Esophagus (tissue), 2 donors: Measurements from ENCODE around the gene CCDC185. TPM values are rescaled to one million over a fixed set of nuclear protein-coding genes. Genes with fewer than 3 reads are reported as not detected.

Source experiments
- H3K27ac ChIP-seq, 2 donors: one replicate each; pipeline ENCODE4 v1.5.1; 2013; ENCODE audit warnings: low read depth in 2 of 2, mild to moderate bottlenecking in 2 of 2, inconsistent platforms in 1 of 2, low read length in 1 of 2, moderate library complexity in 1 of 2
- H3K27me3 ChIP-seq, 2 donors: one replicate each; pipeline ENCODE4 v1.6.1; 2013; ENCODE audit warnings: low read length in 2 of 2, control low read depth in 1 of 2, mild to moderate bottlenecking in 1 of 2; ENCODE audit not compliant: insufficient read depth in 2 of 2, control insufficient read depth in 1 of 2
- H3K36me3 ChIP-seq, 2 donors: one replicate each; pipeline ENCODE4 v1.6.1; 2013; ENCODE audit warnings: low read length in 1 of 2; ENCODE audit not compliant: control insufficient read depth in 2 of 2, insufficient read depth in 2 of 2
- H3K4me1 ChIP-seq, 2 donors: one replicate each; pipeline ENCODE4 v1.6.1; 2013; ENCODE audit warnings: low read length in 1 of 2; ENCODE audit not compliant: control insufficient read depth in 2 of 2, insufficient read depth in 2 of 2
- H3K4me3 ChIP-seq, 2 donors: one replicate each; pipeline ENCODE4 v1.5.1; 2013; ENCODE audit warnings: low read length in 2 of 2, mild to moderate bottlenecking in 2 of 2, low read depth in 1 of 2, moderate library complexity in 1 of 2
- H3K9me3 ChIP-seq, 2 donors: one replicate each; pipeline ENCODE4 v1.6.1; 2013; ENCODE audit warnings: mild to moderate bottlenecking in 2 of 2, low read depth in 1 of 2, low read length in 1 of 2, moderate library complexity in 1 of 2; ENCODE audit not compliant: control insufficient read depth in 2 of 2, insufficient read depth in 1 of 2
- WGBS, 2 donors: extraction: QIAGEN DNeasy Blood & Tissue Kit; methylation state at CpG; one replicate each; pipeline ENCODE4 v1.1.7; 2013; 5-methylcytosine and 5-hydroxymethylcytosine counted together
- polyA plus RNA-seq, 2 donors: library from polyadenylated mRNA; stranded (reverse); fragments of 200-250 nt; gene quantifications; one replicate each; pipeline ENCODE4 v1.2.3, GENCODE V29; 2013
- donor health status: healthy with polysubstance abuse.
- donor health status: Bipolar disorder and iron deficiency.

CCDC185 gene
- under 1 TPM; 0.04 TPM for polyA plus RNA-seq

DNA sequence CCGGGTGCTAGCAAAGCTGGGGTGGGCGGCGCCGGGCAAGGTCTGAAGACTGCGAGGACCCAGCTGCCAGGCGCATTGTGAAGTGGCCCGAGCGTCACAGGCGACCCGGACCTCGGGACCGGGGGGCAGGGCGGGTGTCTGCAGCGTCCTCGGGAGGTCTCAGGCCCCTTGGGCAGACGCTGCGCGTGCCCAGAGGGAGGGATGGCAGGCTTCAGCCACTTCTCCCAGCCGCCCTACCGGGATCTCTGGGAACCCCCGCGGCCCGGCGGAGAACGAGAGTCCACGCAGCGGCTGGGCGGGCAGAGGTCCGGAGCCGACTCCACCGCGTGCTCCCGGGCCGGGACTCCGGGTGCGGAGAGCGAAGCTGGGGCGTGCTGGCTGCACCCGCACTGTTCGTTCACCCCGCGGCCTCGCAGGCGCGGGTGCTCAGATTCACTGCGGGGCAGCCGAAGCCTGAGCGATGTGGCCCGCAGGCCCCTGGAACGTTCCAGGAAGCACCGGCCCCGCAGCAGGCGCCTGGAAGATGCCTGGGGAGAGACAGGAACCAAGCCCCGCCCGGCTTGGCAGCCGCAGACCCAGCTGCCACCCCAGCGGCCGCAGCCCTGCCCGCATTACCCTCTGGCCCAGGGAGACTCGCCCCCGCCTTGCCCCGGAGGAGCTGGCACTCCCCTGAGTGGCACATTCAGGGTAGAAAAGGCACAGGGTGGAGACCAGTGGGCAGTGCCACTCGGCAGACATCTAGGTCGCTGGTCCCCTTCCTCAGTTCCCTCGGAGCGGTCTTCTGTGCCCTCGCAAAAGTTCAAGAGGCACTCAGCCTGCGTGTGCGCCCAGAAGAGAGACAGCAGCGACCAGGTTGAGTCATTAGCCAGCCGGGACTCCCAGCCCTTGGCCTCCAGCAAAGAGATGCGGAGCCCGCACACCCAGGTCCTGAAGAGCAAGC, at the start of gene CCDC185:
TSS of gene CCDC185 (plus strand) at position 141 of the 940 bp plus-strand sequence. CDS start at position 202, 61 bp downstream.
- WGBS, 2 donors, result 23 to 24% methylated on average over 73 of the region's 73 CpGs
- Histone ChIP-seq H3K4me3 (peak within 1 kb of the TSS; percentile 34 to 48), H3K4me1 (peaks cover 0 to 4% of the 10 kb centered on the region in 2 donors), H3K27ac (no peak within 1 kb of the TSS), H3K36me3 (no peaks in the 10 kb centered on the region), H3K27me3 (no peaks in the 10 kb centered on the region), H3K9me3 (no peaks in the 10 kb centered on the region)

DNA sequence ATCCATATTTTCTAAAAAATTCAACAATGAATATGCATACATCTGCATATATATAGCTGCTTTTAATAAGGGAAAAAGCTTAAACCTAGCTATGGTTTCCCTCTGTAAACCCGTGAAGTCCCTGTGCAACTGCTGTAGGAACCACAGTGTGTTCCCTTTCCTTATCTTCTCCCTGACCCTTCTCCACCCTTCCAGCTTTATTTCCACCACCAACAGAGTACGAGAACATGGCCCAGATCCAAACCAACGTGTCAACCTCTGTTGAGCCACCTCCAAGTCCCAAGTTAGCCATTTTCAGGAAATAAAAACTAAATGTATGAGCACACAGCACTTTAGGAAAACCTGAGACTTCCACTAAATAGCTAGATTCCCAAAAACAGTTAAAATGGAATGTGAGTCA, 49.5 kb upstream of the CCDC185 start:
- WGBS, 2 donors, result 21 to 40% methylated on average over 3 of the region's 3 CpGs
- Histone ChIP-seq H3K27ac (no peak overlapping the region), H3K9me3 (no peaks in the 10 kb centered on the region), H3K4me3 (no peak overlapping the region), H3K27me3 (no peaks in the 10 kb centered on the region), H3K36me3 (no peaks in the 10 kb centered on the region), H3K4me1 (peaks cover 0 to 3% of the 10 kb centered on the region in 2 donors)

DNA sequence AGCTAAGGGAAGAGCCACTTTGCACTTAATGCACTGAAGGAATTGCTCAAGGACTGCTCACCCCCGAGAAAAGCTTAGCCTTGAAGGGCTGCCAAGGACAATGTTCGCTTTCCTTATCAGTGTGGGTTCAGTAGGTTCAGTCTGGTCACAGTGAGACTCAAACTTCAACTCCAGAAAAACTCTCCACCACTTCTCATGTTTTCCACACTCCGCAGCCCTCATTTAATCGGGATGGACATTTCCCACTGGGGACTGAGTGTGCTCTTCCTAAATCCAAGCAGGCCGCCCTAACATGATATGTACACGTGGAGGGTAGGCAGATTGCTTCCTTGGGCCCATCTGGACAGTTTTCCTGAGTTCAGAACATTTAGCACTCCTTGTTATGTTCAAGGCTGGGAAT, 48.7 kb upstream of the CCDC185 start:
- peaks cover 0 to 3% of the 10 kb centered on the region in 2 donors for H3K4me1 ChIP-seq
- no peak overlapping the region for H3K4me3 ChIP-seq
- 60 to 73% methylated on average over 6 of the region's 6 CpGs for whole genome bisulfite sequencing, 2 donors
- H3K27ac ChIP-seq, result no peak overlapping the region
- H3K27me3 ChIP-seq, result no peaks in the 10 kb centered on the region
- H3K36me3 ChIP-seq, result no peaks in the 10 kb centered on the region
- H3K9me3 ChIP-seq, result no peaks in the 10 kb centered on the region

DNA sequence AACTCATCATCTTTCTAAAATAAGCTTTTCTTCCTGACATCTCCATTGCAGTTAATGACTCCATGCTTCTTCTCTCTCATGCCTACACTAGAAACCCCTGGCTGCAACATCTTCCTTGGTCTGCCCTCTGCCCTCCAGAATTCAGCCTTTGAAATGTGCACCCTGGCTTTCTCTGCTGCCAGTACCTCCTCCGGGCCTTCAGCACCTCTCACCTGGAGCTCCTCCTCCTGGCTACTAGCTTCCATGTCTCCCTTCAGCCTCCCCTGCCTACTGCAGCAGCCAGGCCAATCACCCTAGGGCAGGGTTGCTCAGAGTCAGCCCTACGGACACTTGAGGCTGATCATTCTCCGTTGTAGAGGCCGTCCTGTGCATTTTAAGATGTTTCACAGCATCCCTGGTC, 47.5 kb upstream of the CCDC185 start:
- Histone ChIP-seq H3K4me1 (peaks cover 3 to 5% of the 10 kb centered on the region in 2 donors), H3K36me3 (no peaks in the 10 kb centered on the region), H3K4me3 (no peak overlapping the region), H3K27me3 (no peaks in the 10 kb centered on the region), H3K27ac (no peak overlapping the region), H3K9me3 (no peaks in the 10 kb centered on the region)
- WGBS, 2 donors, result 79 to 80% methylated on average over 4 of the region's 4 CpGs

DNA sequence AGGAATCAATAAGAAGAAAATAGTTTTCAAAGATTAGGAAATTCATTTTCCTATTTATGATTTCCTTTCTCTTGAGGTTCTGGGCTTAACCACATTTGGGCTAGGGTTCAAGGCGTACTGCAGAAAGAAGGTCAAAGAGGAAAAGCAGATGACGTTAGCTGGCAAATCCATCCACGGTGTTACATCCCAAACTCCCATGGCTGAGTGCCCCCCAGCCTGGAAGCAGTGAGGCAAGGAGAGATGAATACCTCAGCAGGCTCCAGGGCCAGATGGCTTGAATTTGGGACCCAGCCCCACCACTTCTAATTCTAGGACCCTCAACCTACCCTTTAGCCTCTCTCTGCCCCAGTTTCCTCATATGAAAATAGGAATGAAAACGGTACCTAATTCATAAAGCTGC, 46.9 kb upstream of the CCDC185 start:
- WGBS, 2 donors, result 93 to 96% methylated on average over 4 of the region's 4 CpGs

DNA sequence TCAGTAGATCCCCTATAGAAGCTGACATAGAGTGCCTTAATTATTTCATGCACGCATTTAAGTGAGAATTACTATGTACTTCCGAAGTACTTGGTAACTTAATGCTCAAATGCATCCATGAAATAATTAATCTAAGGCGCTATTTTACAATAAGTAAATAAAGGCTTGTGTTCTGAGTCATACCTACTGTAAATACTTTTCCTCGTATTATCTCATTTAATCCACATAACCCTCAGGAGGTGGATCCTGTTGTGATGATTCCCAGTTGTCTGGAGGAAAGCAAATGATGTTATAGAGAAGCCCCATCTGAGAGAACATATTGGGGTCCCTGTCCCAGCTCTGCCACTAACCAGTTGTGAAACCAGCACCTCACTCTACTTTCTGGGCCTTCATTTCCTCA, 45.6 kb upstream of the CCDC185 start:
- no peak overlapping the region for H3K27ac ChIP-seq
- WGBS, 2 donors, result 70 to 75% methylated on average over 4 of the region's 4 CpGs

More for the DNA sequence above, 46.9 kb upstream of the CCDC185 start:
- H3K4me3 ChIP-seq, result no peak overlapping the region
- H3K27ac ChIP-seq, result no peak overlapping the region
- no peaks in the 10 kb centered on the region for H3K36me3 ChIP-seq
- H3K9me3 ChIP-seq, result no peaks in the 10 kb centered on the region
- peaks cover 2 to 5% of the 10 kb centered on the region in 2 donors for H3K4me1 ChIP-seq
- H3K27me3 ChIP-seq, result no peaks in the 10 kb centered on the region

DNA sequence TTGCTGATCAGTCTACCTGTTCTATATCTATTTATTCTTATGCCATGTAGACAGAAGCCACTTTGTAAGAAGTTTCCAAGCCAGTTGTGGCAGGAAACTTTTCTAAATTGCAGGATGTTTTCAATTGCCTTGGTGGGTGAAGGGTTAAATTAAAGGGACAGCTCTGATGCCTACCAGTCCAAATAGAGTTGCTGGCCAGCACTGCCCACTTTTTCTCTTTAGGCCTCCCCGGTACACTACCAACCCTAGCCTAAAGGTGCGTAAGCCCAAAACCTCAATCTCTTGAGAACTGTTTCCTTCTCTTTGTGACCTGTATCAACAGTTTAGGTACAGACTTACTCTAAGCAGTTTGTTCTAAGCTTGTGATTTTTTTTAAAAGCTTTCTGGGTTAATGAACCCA, 44.8 kb upstream of the CCDC185 start:
- WGBS, 2 donors, result 77 to 86% methylated on average over 2 of the region's 2 CpGs
- Histone ChIP-seq H3K9me3 (no peaks in the 10 kb centered on the region), H3K27me3 (no peaks in the 10 kb centered on the region)

More for the DNA sequence above, 45.6 kb upstream of the CCDC185 start:
- Histone ChIP-seq H3K4me1 (peaks cover 0 to 5% of the 10 kb centered on the region in 2 donors), H3K4me3 (no peak overlapping the region), H3K36me3 (no peaks in the 10 kb centered on the region), H3K27me3 (no peaks in the 10 kb centered on the region), H3K9me3 (no peaks in the 10 kb centered on the region)

DNA sequence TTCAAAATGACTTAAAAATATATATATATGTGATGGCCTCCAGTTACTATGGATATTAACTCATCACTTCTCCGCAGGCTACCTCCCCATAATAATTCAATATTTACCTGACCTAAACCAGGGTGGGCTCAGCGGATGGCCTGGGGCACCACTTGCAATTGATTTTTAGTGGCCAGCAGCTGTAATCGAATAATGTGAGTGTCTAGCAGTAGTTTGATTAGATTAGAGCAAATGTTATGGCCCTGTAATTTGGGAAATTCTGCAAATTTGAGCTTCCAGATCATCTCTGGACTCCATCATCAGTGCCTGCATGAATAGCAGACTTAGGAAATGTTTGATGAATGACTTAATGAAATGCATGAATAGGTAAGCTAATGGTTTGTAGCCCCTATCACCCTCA, 44.0 kb upstream of the CCDC185 start:
- 96 to 99% methylated on average over 3 of the region's 3 CpGs for WGBS, 2 donors
- H3K36me3 ChIP-seq, result no peaks in the 10 kb centered on the region
- no peaks in the 10 kb centered on the region for H3K9me3 ChIP-seq
- peaks cover 0 to 5% of the 10 kb centered on the region in 2 donors for H3K4me1 ChIP-seq
- no peak overlapping the region for H3K27ac ChIP-seq
- H3K27me3 ChIP-seq, result no peaks in the 10 kb centered on the region
- H3K4me3 ChIP-seq, result no peak overlapping the region

More for the DNA sequence above, 44.8 kb upstream of the CCDC185 start:
- Histone ChIP-seq H3K36me3 (no peaks in the 10 kb centered on the region), H3K27ac (no peak overlapping the region), H3K4me1 (peaks cover 0 to 5% of the 10 kb centered on the region in 2 donors), H3K4me3 (no peak overlapping the region)

DNA sequence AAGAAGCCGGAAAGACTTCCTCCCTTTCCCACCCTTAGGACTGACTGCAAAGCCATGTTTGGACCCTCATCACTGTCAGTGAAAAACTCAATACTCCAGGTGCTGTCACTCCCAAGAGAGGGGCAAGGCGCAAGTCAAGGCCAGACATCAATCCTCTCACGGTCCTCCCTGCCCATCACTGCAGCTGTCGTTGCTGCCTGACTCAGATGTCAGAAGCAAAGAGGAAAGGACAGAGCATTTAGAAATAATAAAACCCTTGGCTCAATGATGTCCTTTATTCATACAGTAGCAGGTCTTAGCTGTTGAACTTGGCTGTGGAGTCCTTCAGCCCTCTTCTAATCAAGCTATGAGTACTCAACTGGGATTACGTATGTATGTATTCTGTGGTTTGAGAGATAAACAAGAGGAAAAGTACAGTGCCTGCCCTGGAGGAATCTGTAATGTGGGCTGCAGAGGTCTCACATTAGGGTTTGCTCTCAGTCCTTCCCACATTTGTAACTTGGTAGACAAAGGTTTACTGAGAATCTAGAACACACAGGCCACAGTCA, 42.8 kb upstream of the CCDC185 start:
- H3K36me3 ChIP-seq, result no peaks in the 10 kb centered on the region
- no peaks in the 10 kb centered on the region for H3K27me3 ChIP-seq
- peaks cover 0 to 5% of the 10 kb centered on the region in 2 donors for H3K4me1 ChIP-seq
- H3K4me3 ChIP-seq, result no peak overlapping the region
- 80 to 81% methylated on average over 5 of the region's 5 CpGs for WGBS, 2 donors
- H3K9me3 ChIP-seq, result no peaks in the 10 kb centered on the region
- H3K27ac ChIP-seq, result no peak overlapping the region
